HG02973 (cell line): ENCODE results near the gene ARHGAP44.

Experiments
- ATAC-seq: cut with Tn5 transposase; IDR thresholded peaks from one replicate; pipeline ENCODE4 v1.9.1; 2021; ENCODE audit warnings: moderate library complexity; ENCODE audit not compliant: unreplicated experiment

ARHGAP44 gene

GRCh38 chr17:12789481-12790248 lies at the start of gene ARHGAP44:
ARHGAP44 (plus strand) TSS chr17:12789498; CDS start chr17:12789839, 341 bp downstream.
- ATAC-seq = peak; percentile 67

GRCh38 chr17:12739500-12739899 lies 49.8 kb upstream of the ARHGAP44 start:
- ATAC-seq = no peak

GRCh38 chr17:12743046-12743445 lies 46.3 kb upstream of the ARHGAP44 start:
- no peak for ATAC-seq

- ATAC-seq = no peak
These were observed 45.0 kb upstream of the ARHGAP44 start for GRCh38 chr17:12744298-12744697.

- ATAC-seq = no peak
These were observed 44.5 kb upstream of the ARHGAP44 start for GRCh38 chr17:12744786-12745185.

- no peak for ATAC-seq
These were observed 43.8 kb upstream of the ARHGAP44 start for GRCh38 chr17:12745486-12745885.

GRCh38 chr17:12756786-12757185 lies 32.5 kb upstream of the ARHGAP44 start:
- ATAC-seq = no peak

- no peak for ATAC-seq
These were observed 30.2 kb upstream of the ARHGAP44 start for GRCh38 chr17:12759090-12759489.

GRCh38 chr17:12765548-12765947 lies 23.8 kb upstream of the ARHGAP44 start:
- no peak for ATAC-seq

GRCh38 chr17:12768255-12768654 lies 21.0 kb upstream of the ARHGAP44 start:
- no peak for ATAC-seq

GRCh38 chr17:12769981-12770380 lies 19.3 kb upstream of the ARHGAP44 start:
- ATAC-seq = no peak

GRCh38 chr17:12773153-12773552 lies 16.1 kb upstream of the ARHGAP44 start:
- no peak for ATAC-seq

- ATAC-seq = peak; percentile 82
These were observed 220 bp upstream of the ARHGAP44 start for GRCh38 chr17:12789075-12789480.

GRCh38 chr17:12790249-12791106 lies 1.2 kb downstream of the ARHGAP44 start:
- no peak for ATAC-seq

- ATAC-seq = no peak
These were observed 5.7 kb downstream of the ARHGAP44 start for GRCh38 chr17:12794919-12795532.

- no peak for ATAC-seq
These were observed 11.6 kb downstream of the ARHGAP44 start for GRCh38 chr17:12800855-12801365.

GRCh38 chr17:12806630-12807029 lies 17.3 kb downstream of the ARHGAP44 start:
- no peak for ATAC-seq

GRCh38 chr17:12808723-12809122 lies 19.4 kb downstream of the ARHGAP44 start:
- ATAC-seq = no peak

GRCh38 chr17:12812877-12813276 lies 23.6 kb downstream of the ARHGAP44 start:
- ATAC-seq = no peak

GRCh38 chr17:12813664-12814063 lies 24.4 kb downstream of the ARHGAP44 start:
- no peak for ATAC-seq

GRCh38 chr17:12814718-12815117 lies 25.4 kb downstream of the ARHGAP44 start:
- ATAC-seq = no peak
